NCI-H1694 (cell line): ENCODE results near the gene RPL35.
A peak's percentile ranks its signal among the peaks of the same experiment; 100 is the strongest.
"Not testable (repeated sequence)": the region's sequence is repeated elsewhere in the genome, so short reads cannot be mapped to it uniquely, and the experiment has no call there.

Source experiments
- DNase-seq: peaks from one replicate; lab custom pipeline; 2025; lab: John Stamatoyannopoulos, UW

The RPL35 gene

GRCh38 chr9:124852829-124853531 is 8.8 kb downstream of the RPL35 start, which contains the start of gene WDR38:
WDR38 (plus strand) TSS chr9:124853460; CDS start chr9:124853532, 72 bp downstream.
- no peak for DNase-seq

- DNase-seq = no peak
Observed at GRCh38 chr9:124852121-124852828, 9.5 kb downstream of the RPL35 start.

DNA sequence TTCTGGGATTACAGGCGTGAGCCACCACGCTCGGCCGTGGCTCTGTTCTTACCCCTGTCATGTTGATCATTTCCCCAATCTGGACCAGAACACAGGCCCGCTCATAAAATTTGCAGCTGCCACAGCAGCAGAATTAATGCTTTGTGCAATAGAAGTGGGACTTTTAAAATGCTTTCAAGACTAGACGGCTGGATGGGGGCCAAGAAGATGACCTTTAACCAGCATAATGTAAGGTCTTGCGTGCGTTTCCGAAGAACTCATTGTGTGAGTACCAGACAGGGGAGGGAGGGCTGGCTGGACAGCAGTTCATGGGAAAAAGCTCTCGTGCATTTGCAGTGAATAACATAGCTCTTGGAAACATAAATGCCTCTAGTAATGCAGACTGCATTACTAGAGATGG is 12.0 kb downstream of the RPL35 start:
- DNase-seq = no peak

GRCh38 chr9:124846969-124847368 is 14.8 kb downstream of the RPL35 start:
- DNase-seq = no peak

- not testable (repeated sequence) for DNase-seq
Observed at GRCh38 chr9:124846467-124846866, 15.3 kb downstream of the RPL35 start.

DNA sequence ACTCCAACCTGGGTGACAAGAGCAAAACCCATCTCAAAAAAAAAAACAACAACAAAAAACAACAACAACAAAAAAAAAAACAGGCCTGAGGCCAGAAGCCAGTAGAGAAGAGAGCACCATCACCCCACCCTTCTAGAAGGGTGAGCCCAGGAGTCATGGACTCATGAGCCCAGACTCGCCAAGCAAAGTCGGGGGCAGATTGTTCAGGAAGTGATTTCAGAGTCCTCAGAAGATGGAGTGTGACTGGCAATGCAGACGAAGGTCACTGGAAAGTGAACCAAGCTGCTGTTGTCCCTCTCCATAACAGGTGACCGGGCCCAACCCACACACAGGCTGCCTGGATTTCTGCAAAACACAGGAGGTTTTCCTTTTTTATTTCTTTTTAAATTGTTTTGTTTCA is 17.5 kb downstream of the RPL35 start:
- no peak for DNase-seq

DNA sequence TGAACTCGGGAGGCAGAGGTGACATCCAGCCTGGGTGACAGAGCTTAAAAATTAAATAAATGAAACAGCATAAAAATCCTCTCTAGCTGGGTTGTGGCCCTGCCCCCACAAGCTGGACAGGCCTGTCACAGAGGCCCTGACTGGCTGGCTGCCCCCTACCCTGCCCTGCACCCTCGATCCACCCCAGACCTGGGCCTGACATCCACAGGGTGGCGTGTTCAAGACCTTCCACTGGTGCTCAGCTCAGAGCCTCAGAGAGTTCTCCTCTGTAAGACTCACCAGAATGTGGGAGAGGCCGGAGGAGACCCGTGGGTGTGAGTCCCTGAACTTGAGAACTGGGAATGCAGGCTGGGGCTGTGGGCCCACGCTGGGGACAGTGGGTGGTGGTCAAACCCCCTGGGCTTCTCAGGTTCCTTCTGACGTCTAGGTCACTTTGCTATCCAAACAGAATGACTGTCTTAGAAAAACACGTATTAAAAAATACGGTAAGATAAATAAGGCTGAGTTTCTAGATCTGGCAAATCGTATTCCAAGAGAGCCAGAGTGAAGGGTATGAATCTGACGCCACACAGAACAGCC is 18.2 kb downstream of the RPL35 start:
- no peak for DNase-seq

DNA sequence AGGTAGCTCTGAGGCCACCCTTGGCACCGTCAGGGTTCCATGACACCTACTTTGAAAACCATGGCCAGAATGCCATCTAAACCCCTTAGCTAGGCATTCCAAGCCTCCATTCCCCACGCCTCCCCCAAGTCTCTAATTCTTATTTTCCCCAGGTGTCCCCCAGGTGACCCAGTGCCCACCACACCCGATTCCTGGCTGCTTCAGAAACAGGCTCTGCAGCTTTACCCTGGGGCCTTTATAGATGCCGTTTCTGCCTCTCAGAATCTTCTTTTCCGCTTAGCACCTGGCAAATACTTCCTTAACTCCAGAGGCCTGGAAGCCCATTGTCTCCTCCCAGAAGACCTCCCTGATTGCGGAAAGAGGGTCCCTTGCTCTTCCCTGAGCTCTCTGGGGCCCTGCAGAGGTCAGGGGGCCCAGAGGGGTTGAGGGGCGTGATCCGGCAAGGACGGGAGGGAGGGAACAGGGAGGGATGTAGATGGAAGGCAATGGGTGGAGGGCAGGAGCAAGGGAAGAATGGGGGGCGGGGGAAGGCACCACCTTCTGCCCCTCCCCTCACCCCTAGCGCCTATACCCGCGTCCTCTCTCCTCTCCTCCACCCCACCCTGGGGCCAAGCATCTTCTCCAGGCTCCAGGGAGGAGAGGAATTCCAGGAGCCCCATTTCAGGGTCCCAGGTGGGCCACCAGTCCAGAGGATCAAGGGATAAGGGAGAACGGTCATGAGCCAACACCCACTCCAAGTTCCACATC is 20.5 kb downstream of the RPL35 start:
- DNase-seq = no peak

- no peak for DNase-seq
Observed at GRCh38 chr9:124840300-124840833, 21.4 kb downstream of the RPL35 start.

DNA sequence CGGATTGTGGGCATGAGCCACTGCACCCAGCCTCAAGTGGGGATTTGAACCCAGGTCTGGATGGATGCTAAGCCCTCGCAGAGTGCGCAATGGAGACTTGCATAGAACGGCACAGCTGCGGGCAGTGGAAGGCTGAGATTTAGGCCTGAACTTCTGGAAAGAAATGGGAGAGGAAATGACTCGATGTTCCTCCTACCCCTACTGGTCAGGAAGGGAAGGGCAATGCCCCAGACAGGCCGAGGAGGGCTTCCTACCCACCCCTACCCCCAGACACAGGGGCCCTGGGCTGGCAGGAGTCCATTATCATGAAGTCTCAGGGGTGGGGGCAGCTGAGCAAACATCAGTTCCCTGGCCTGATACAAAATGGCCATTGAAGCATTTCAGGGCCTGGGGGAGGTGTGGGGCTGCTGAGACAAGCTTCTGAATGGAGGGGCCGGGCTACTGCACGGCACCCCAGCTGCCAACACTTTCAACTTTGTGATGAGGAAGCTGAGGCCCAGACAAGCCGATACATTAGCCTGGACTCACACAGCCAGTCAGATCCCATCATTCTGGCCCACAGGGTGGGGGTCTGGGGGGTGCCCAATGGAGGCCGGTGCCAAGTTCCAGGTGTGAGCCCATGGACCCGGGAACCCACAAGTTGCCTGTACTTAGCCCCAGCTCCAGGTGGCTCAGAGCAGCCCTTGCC is 22.0 kb downstream of the RPL35 start:
- DNase-seq = no peak

DNA sequence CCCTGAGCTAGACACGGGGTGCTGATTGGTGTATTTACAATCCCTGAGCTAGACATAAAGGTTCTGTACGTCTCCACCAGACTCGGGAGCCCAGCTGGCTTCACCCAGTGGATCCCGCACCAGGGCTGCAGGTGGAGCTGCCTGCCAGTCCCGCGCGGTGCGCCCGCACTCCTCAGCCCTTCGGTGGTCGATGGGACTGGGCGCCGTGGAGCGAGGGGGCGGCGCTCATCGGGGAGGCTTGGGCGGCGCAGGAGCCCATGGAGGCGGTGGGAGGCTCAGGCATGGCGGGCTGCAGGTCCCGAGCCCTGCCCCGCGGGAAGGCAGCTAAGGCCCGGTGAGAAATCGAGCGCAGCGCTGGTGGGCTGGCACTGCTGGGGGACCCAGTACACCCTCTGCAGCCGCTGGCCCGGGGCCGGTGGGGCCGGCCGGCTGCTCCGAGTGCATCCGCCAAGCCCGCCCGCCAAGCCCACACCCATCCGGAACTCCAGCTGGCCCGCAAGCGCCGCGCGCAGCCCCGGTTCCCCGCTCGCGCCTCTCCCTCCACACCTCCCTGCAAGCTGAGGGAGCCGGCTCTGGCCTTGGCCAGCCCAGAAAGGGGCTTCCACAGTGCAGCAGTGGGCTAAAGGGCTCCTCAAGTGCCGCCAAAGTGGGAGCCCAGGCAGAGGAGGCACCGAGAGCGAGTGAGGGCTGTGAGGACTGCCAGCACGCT is 23.0 kb downstream of the RPL35 start:
- not testable (repeated sequence) for DNase-seq

DNA sequence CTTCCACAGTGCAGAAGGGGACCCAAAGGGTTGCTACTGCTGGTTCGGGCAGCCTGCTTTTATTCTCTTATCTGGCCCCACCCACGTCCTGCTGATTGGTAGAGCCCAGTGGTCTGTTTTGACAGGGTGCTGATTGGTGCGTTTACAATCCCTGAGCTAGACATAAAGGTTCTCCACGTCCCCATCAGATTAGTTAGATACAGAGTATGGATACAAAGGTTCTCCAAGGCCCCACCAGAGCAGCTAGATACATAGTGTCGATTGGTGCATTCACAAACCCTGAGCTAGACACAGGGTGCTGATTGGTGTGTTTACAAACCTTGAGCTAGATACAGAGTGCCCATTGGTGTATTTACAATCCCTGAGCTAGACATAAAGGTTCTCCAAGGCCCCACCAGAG is 23.6 kb downstream of the RPL35 start:
- DNase-seq = not testable (repeated sequence)

DNA sequence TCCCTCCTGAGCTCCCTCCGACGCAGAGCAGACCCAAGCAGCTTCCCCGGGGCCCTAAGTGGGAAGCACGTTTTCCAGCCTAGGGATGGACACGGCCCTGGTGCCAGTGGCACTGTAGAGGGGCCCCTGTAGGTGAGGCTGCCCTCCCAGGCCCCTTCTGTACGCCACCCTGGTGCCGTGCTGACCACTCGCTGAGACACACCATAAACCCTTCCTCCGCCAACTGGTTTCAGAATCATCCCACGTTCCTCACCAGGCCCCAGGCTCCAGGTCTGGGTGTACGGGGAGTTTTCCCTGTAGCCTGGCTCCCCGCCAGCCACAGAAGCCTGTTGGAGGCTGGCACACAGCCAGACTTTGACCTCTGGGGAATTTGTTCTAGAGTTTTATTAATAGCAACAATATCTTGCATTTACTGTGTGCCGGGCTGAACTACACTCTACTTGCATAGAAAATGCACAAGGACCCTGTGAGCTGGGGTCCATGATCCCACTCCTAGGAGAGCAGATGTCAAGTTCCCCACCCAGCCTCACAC is 26.7 kb downstream of the RPL35 start:
- DNase-seq = peak; percentile 82

- no peak for DNase-seq
Observed at GRCh38 chr9:124834591-124834990, 27.2 kb downstream of the RPL35 start.

GRCh38 chr9:124831642-124832364 is 30.0 kb downstream of the RPL35 start:
- DNase-seq = no peak

DNA sequence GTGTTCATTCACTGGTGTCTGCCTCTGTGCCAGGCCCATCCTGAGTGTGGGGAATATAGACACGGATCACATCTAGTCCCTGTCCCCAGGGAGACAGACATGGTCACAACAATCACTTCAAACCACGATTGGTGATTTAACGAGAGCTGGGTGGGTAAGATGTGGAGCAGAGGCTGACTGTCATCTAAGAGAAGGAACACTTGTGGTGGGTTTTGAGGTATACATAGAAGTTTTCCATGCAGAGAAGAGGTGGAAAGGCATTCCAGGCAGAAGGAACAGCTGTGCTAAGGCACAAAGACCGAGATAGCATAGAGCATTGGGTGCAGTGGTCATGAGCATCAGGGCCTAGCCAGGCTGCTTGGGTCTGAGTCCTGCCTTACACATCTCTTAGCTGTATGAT is 31.2 kb downstream of the RPL35 start:
- no peak for DNase-seq

- DNase-seq = no peak
Observed at GRCh38 chr9:124829334-124829669, 32.5 kb downstream of the RPL35 start.

DNA sequence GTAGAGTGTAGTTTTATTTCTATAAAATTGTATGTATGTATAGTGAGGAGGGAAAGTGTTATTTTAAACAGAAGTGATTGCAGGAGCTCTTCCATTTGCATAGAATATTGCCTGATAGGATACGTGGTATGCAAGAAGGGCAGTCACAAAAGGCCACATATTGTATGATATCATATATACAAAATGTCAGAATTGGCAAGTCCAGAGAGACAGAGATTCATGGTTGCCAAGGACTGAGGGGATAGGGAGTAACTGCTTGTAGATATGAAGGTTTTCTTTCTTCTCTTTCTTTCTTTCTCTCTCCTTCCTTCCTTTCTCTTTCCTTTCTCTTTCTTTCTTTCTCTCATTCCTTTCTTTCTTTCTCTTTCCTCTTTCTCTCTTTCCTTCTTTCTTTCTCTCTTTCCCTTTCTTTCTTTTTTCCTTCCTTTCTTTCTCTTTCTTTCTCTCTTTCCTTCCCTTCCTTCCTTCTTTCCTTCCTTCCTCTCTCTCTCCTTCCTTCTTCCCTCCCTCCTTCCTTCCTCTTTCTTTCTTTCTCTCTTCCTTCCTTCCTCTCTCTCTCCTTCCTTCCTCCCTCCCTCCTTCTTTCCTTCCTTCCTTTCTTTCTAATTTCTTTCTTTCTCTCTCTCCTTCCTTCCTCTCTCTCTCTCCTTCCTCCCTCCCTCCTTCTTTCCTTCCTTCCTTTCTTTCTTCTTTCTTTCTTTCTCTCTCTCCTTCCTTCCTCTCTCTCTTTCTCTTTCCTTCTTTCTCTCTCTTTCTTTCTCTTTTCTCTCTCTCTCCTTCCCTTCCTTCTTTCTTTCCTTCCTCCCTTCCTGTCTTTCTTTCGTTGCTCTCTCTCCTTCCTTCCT is 33.0 kb downstream of the RPL35 start:
- no peak for DNase-seq
